GM18907 (cell line): ENCODE measurements around the gene IGF2BP2.

Experiments used
- ATAC-seq: cut with Tn5 transposase; IDR thresholded peaks from one replicate; pipeline ENCODE4 v1.9.1; 2021; ENCODE audit warnings: mild to moderate bottlenecking, moderate library complexity; ENCODE audit not compliant: unreplicated experiment

Gene IGF2BP2

GRCh38 chr3:185594073-185594472 lies 230.8 kb downstream of the IGF2BP2 start:
- no peak for ATAC-seq
